HCT116 (cell line): ENCODE data around the gene ZRANB1.

Source experiments
- CEBPB ChIP-seq: IDR thresholded peaks from 2 replicates; pipeline ENCODE4 v1.6.1; 2012; ENCODE audit warnings: low read depth
- EZH2phosphoT487 ChIP-seq: fragments of 200-600 bp; IDR thresholded peaks from 2 replicates; pipeline ENCODE4 v1.6.1; 2018; ENCODE audit warnings: antibody characterized with exemption, borderline replicate concordance
- POLR2A ChIP-seq: IDR thresholded peaks from 2 replicates; pipeline ENCODE4 v1.7.0; 2011; ENCODE audit warnings: borderline replicate concordance; ENCODE audit not compliant: insufficient read depth, insufficient read length; ENCODE audit errors: extremely low read depth
- ZFX ChIP-seq: fragments of 450-650 bp; IDR thresholded peaks from 2 replicates; pipeline ENCODE4 v1.6.1; 2017
- TF ChIP-seq, protein P1 (sequence below), 3 experiments: fragments of 200-600 bp in 1 of 3; sonication (generic) in 1 of 3; IDR thresholded peaks in 2 of 3; conservative IDR thresholded peaks in 1 of 3; 2 replicates each; pipeline ENCODE4 v1.5.1; 2012 to 2017; ENCODE audit warnings: low read depth in 2 of 3, low read length in 2 of 3, antibody characterized with exemption in 1 of 3, borderline replicate concordance in 1 of 3, control low read depth in 1 of 3, mild to moderate bottlenecking in 1 of 3, mixed read lengths in 1 of 3, mixed run types in 1 of 3, moderate library complexity in 1 of 3; ENCODE audit not compliant: insufficient read depth in 1 of 3

DNA sequence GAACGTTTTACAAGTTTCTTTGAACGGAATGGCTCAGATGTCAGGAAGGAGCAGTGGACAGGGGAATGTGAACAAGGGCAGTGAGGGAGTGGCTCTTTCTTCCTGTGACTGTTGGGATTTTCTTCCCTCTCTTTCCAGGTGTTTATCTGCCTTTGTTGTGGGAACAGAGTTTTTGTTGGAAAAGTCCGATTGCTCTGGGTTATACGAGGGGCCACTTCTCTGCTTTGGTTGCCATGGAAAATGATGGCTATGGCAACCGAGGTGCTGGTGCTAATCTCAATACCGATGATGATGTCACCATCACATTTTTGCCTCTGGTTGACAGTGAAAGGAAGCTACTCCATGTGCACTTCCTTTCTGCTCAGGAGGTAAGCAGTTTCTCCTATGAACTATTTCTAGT lies 41.4 kb downstream of the ZRANB1 start:
- TF ChIP-seq, protein P1, sequence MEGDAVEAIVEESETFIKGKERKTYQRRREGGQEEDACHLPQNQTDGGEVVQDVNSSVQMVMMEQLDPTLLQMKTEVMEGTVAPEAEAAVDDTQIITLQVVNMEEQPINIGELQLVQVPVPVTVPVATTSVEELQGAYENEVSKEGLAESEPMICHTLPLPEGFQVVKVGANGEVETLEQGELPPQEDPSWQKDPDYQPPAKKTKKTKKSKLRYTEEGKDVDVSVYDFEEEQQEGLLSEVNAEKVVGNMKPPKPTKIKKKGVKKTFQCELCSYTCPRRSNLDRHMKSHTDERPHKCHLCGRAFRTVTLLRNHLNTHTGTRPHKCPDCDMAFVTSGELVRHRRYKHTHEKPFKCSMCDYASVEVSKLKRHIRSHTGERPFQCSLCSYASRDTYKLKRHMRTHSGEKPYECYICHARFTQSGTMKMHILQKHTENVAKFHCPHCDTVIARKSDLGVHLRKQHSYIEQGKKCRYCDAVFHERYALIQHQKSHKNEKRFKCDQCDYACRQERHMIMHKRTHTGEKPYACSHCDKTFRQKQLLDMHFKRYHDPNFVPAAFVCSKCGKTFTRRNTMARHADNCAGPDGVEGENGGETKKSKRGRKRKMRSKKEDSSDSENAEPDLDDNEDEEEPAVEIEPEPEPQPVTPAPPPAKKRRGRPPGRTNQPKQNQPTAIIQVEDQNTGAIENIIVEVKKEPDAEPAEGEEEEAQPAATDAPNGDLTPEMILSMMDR (IDR thresholded peaks at IDR 0.05 in 2 of 3, conservative IDR thresholded peaks at IDR 0.05 in 1 of 3; ENCODE audit: borderline replicate concordance in 1 of 3, insufficient read depth in 1 of 3, low read depth in 2 of 3, low read length in 2 of 3), result no peak
- TF ChIP-seq ZFX, result no peak
- no peak for TF ChIP-seq POLR2A
- TF ChIP-seq CEBPB, result no peak
- no peak for TF ChIP-seq EZH2phosphoT487
